ENCODE measurements around the gene SUSD1. TPM values are rescaled to one million over a fixed set of nuclear protein-coding genes. Genes with fewer than 3 reads are reported as not detected.

SUSD1 gene
- total and polyA plus RNA-seq, 9 of the 15 experiments (the other 6 are each of a cell fraction or from before 2014, with no cell fraction given): 10.9 to 44.4 (median 36.1) TPM

GRCh38 chr9:111994831-111995458 is 180.2 kb downstream of the SUSD1 start (continued):
- no peak for TF ChIP-seq ATF3 (IDR thresholded peaks at IDR 0.05)
- TF ChIP-seq ATF3 (CRISPR knock-in tag; conservative IDR thresholded peaks at IDR 0.05): no peak
- TF ChIP-seq ARID1B (IDR thresholded peaks at IDR 0.05): 0 out of 2 replicates have a peak, but pooled peaks have one; percentile 10
- TF ChIP-seq KLF1 (tag; IDR thresholded peaks at IDR 0.05): no peak
- TF ChIP-seq POLR2AphosphoS5 (IDR thresholded peaks at IDR 0.05; ENCODE audit: control insufficient read depth, insufficient read depth, low read depth, low read length): no peak
- TF ChIP-seq IRF1 (CRISPR knock-in tag; IDR thresholded peaks at IDR 0.05; ENCODE audit: borderline replicate concordance): no peak
- no peak for TF ChIP-seq STAT5A (IDR thresholded peaks at IDR 0.05; ENCODE audit: borderline replicate concordance, low read length)
- no peak for TF ChIP-seq POLR2B (IDR thresholded peaks at IDR 0.05; ENCODE audit: low read depth, partially characterized antibody)
- no peak for TF ChIP-seq CCNT2 (IDR thresholded peaks at IDR 0.05; ENCODE audit: borderline replicate concordance, extremely low read depth, insufficient read length, low read depth, low read length)
- no peak; the same call in 1 of the 2 replicates for TF ChIP-seq REST (IDR thresholded peaks at IDR 0.05; ENCODE audit: borderline replicate concordance)
- no peak for TF ChIP-seq REST (CRISPR knock-in tag; IDR thresholded peaks at IDR 0.05; ENCODE audit: low read depth)
- TF ChIP-seq SAFB2 (IDR thresholded peaks at IDR 0.05; ENCODE audit: borderline replicate concordance, low read depth, low read length, severe bottlenecking): no peak
- no peak for TF ChIP-seq E2F8 (IDR thresholded peaks at IDR 0.05; ENCODE audit: low read depth, partially characterized antibody)
- no peak for TF ChIP-seq FOXJ2 (tag; IDR thresholded peaks at IDR 0.05)
- TF ChIP-seq RCOR1 (IDR thresholded peaks at IDR 0.05; ENCODE audit: borderline replicate concordance in 1 of 2, low read depth in 2 of 2, low read length in 2 of 2): no peak

Measured in K562 (cell line).